Measurements from ENCODE around the gene SERINC2. TPM values are rescaled to one million over a fixed set of nuclear protein-coding genes. Genes with fewer than 3 reads are reported as not detected.

The SERINC2 gene
- total and polyA plus RNA-seq, 2 donors (not counting 1 experiment from before 2014, with no cell fraction given): 28.4 to 104 TPM

DNA sequence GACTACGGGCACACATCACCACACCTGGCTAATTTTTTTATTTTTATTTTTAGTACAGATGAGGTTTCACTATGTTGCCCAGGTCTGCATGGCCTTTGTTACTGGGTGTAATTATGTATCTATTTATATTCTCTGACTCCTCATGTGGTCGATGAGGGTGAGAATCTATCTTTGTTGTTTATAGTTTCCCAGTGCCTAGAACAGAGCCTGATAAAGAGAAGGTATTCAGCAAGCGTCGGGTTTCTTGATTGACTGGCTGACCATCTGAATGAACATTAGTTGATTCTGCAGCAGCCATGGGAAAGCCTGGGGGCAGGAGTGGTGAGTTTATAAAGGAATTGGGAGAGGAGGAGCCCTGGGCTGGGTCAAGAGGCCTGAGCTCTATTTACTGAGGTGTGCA, 28.5 kb downstream of the SERINC2 start:
- Histone ChIP-seq H3K4me3 (replicated peaks in 1 of 4; ENCODE audit: control extremely low read depth in 1 of 4, insufficient read depth in 1 of 4, low read depth in 3 of 4, low read length in 4 of 4) (no peak overlapping the region), H2AFZ (ENCODE audit: low read length) (no peak overlapping the region), H3K27me3 (ENCODE audit: control insufficient read depth, insufficient read depth, low read length) (no peaks in the 10 kb centered on the region), H3K79me2 (ENCODE audit: control insufficient read depth, insufficient read depth, low read length) (no peaks in the 10 kb centered on the region), H3K4me2 (ENCODE audit: extremely low read depth, insufficient read depth, low read length) (no peak overlapping the region), H3K9ac (ENCODE audit: insufficient read depth, low read length) (no peak overlapping the region), H3K27ac (ENCODE audit: insufficient read depth, low read length) (no peak overlapping the region), H3K36me3 (ENCODE audit: control insufficient read depth, insufficient read depth, low read length) (no peaks in the 10 kb centered on the region), H4K20me1 (ENCODE audit: control insufficient read depth, extremely low read depth, insufficient read depth, low read length) (no peaks in the 10 kb centered on the region), H3K9me3 (ENCODE audit: control insufficient read depth, insufficient read depth, low read depth, low read length) (no peaks in the 10 kb centered on the region), H3K4me1 (ENCODE audit: control insufficient read depth, extremely low read depth, insufficient read depth, low read length) (no peaks in the 10 kb centered on the region)
- no peak for DNase-seq (ENCODE audit: low read depth in 2 of 2)
- TF ChIP-seq, protein P1, sequence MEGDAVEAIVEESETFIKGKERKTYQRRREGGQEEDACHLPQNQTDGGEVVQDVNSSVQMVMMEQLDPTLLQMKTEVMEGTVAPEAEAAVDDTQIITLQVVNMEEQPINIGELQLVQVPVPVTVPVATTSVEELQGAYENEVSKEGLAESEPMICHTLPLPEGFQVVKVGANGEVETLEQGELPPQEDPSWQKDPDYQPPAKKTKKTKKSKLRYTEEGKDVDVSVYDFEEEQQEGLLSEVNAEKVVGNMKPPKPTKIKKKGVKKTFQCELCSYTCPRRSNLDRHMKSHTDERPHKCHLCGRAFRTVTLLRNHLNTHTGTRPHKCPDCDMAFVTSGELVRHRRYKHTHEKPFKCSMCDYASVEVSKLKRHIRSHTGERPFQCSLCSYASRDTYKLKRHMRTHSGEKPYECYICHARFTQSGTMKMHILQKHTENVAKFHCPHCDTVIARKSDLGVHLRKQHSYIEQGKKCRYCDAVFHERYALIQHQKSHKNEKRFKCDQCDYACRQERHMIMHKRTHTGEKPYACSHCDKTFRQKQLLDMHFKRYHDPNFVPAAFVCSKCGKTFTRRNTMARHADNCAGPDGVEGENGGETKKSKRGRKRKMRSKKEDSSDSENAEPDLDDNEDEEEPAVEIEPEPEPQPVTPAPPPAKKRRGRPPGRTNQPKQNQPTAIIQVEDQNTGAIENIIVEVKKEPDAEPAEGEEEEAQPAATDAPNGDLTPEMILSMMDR (conservative IDR thresholded peaks at IDR 0.05 in 1 of 2, IDR thresholded peaks at IDR 0.05 in 1 of 2; ENCODE audit: low read depth in 1 of 2, low read length in 2 of 2): no peak
- TF ChIP-seq EZH2 (IDR thresholded peaks at IDR 0.05; ENCODE audit: low read length, missing control alignments): no peak

DNA sequence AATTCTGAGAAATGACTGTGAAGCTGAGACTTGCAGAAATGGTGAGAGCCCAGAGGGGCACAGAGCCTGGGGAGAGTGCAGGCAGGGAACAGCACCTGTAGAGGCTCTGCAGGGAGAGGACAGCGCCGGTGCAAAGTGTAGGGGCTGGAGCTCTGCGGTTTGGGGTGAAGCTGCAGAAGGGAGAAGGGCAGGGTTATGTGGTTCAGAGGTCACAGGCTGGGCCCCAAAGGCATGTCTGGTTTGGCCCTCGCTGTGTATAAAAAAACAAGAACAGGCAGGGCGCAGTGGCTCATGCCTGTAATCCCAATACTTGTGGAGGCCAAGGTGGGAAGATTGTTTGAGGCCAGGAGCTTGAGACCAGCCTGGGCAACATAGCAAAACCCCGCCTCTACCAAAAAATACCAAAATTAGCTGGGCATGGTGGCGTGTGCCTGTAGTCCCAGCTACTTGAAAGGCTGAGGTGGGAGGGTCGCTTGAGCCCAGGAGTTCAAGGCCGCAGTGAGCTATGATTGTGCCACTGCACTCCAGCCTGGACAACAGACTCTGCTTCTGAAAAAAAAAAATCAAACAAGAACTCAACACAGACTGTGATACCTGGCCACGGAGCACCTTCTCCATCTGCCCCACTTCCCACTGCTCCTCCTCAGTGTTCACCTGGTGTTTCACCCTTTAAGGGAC, 29.1 kb downstream of the SERINC2 start:
- no peak for DNase-seq (ENCODE audit: low read depth in 2 of 2)
- Histone ChIP-seq H3K4me1 (ENCODE audit: control insufficient read depth, extremely low read depth, insufficient read depth, low read length) (no peaks in the 10 kb centered on the region), H3K79me2 (ENCODE audit: control insufficient read depth, insufficient read depth, low read length) (no peaks in the 10 kb centered on the region), H4K20me1 (ENCODE audit: control insufficient read depth, extremely low read depth, insufficient read depth, low read length) (no peaks in the 10 kb centered on the region), H3K9me3 (ENCODE audit: control insufficient read depth, insufficient read depth, low read depth, low read length) (no peaks in the 10 kb centered on the region), H3K36me3 (ENCODE audit: control insufficient read depth, insufficient read depth, low read length) (no peaks in the 10 kb centered on the region), H3K9ac (ENCODE audit: insufficient read depth, low read length) (no peak overlapping the region), H3K4me3 (replicated peaks in 1 of 4; ENCODE audit: control extremely low read depth in 1 of 4, insufficient read depth in 1 of 4, low read depth in 3 of 4, low read length in 4 of 4) (no peak overlapping the region), H2AFZ (ENCODE audit: low read length) (no peak overlapping the region), H3K4me2 (ENCODE audit: extremely low read depth, insufficient read depth, low read length) (no peak overlapping the region), H3K27ac (ENCODE audit: insufficient read depth, low read length) (no peak overlapping the region), H3K27me3 (ENCODE audit: control insufficient read depth, insufficient read depth, low read length) (no peaks in the 10 kb centered on the region)
- no peak for TF ChIP-seq EZH2 (IDR thresholded peaks at IDR 0.05; ENCODE audit: low read length, missing control alignments)
- TF ChIP-seq, protein P1 (conservative IDR thresholded peaks at IDR 0.05 in 1 of 2, IDR thresholded peaks at IDR 0.05 in 1 of 2; ENCODE audit: low read depth in 1 of 2, low read length in 2 of 2): no peak

DNA sequence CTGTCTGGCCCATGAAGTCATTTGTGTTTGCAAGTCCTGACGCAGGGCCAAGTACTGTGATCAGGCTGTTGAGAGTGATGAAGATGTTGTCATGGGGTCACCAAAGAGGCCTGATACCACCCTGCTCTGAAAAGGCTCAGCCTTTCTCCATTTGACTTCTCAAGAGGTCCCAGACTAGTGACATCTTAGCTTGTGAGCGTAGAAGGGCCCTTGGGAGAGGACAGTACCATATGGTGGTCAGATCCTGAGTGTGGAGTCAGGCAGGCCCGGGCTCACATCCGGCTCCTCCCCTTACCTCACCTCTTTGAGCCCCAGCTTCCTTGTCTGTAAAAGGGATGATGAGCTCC, 29.6 kb downstream of the SERINC2 start:
- Histone ChIP-seq H2AFZ (ENCODE audit: low read length) (no peak overlapping the region), H3K9me3 (ENCODE audit: control insufficient read depth, insufficient read depth, low read depth, low read length) (no peaks in the 10 kb centered on the region), H4K20me1 (ENCODE audit: control insufficient read depth, extremely low read depth, insufficient read depth, low read length) (no peaks in the 10 kb centered on the region), H3K36me3 (ENCODE audit: control insufficient read depth, insufficient read depth, low read length) (no peaks in the 10 kb centered on the region), H3K4me3 (replicated peaks in 1 of 4; ENCODE audit: control extremely low read depth in 1 of 4, insufficient read depth in 1 of 4, low read depth in 3 of 4, low read length in 4 of 4) (no peak overlapping the region), H3K79me2 (ENCODE audit: control insufficient read depth, insufficient read depth, low read length) (no peaks in the 10 kb centered on the region), H3K27ac (ENCODE audit: insufficient read depth, low read length) (no peak overlapping the region), H3K27me3 (ENCODE audit: control insufficient read depth, insufficient read depth, low read length) (no peaks in the 10 kb centered on the region), H3K4me2 (ENCODE audit: extremely low read depth, insufficient read depth, low read length) (no peak overlapping the region), H3K4me1 (ENCODE audit: control insufficient read depth, extremely low read depth, insufficient read depth, low read length) (no peaks in the 10 kb centered on the region), H3K9ac (ENCODE audit: insufficient read depth, low read length) (no peak overlapping the region)
- no peak for DNase-seq (ENCODE audit: low read depth in 2 of 2)
- TF ChIP-seq, protein P1 (conservative IDR thresholded peaks at IDR 0.05 in 1 of 2, IDR thresholded peaks at IDR 0.05 in 1 of 2; ENCODE audit: low read depth in 1 of 2, low read length in 2 of 2): no peak
- no peak for TF ChIP-seq EZH2 (IDR thresholded peaks at IDR 0.05; ENCODE audit: low read length, missing control alignments)
